ENCODE results near the gene RNPS1. TPM values are rescaled to one million over a fixed set of nuclear protein-coding genes. Genes with fewer than 3 reads are reported as not detected.

RNPS1 gene, protein sequence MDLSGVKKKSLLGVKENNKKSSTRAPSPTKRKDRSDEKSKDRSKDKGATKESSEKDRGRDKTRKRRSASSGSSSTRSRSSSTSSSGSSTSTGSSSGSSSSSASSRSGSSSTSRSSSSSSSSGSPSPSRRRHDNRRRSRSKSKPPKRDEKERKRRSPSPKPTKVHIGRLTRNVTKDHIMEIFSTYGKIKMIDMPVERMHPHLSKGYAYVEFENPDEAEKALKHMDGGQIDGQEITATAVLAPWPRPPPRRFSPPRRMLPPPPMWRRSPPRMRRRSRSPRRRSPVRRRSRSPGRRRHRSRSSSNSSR
- 130 and 133 TPM in 2 replicates for total RNA-seq (2014; rRNA removed; shearing (Covaris generic); ENCODE audit: low replicate concordance)

DNA sequence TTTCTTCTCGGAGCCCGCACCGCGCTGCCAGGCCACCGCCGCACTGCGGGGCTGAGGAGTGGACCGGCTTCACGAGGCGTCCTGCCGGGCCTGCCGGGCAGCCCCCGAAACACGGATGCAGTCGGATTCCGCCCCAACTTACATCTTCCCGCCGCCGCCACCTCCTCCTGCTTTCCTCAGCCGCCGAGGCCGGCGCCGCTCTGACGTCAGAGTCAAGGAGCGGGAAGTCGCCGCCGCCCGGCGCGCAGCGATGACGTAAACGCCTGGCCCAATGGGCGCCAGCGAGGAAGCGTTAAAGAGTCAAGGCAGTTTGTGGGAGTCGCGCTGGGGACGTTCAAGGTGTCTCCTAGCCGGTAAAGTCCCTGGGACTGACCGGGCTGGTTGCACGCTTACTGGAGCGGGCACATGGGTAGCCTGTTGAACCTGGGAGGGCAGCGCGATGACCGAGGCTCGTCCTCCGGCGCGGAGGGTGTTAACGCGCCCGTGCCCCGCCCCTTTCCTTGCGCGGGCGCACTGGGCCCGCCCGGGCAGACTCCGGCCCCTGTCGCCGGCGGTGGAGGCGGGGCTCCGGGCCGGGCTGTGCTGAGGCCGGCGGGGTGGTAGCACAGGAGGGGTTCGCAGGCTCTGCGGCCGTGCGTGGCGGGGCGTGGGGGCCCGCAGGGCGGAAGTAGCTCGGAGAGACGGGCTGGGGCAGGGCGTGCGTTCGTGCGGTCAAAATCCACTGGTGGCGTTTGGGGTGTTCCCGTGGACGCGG is at the start of gene RNPS1:
TSS of gene RNPS1 (minus strand) at position 214 of the 754 bp plus-strand sequence. CDS start 3,483 bp downstream, outside the sequence.
- Histone ChIP-seq H3K27me3 (no peaks in the 10 kb centered on the region), H3K36me3 (peaks cover 41% of the 10 kb centered on the region), H3K9me3 (no peaks in the 10 kb centered on the region), H3K4me3 (peak within 1 kb of the TSS; percentile 75)
- peak; percentile 95 for DNase-seq

DNA sequence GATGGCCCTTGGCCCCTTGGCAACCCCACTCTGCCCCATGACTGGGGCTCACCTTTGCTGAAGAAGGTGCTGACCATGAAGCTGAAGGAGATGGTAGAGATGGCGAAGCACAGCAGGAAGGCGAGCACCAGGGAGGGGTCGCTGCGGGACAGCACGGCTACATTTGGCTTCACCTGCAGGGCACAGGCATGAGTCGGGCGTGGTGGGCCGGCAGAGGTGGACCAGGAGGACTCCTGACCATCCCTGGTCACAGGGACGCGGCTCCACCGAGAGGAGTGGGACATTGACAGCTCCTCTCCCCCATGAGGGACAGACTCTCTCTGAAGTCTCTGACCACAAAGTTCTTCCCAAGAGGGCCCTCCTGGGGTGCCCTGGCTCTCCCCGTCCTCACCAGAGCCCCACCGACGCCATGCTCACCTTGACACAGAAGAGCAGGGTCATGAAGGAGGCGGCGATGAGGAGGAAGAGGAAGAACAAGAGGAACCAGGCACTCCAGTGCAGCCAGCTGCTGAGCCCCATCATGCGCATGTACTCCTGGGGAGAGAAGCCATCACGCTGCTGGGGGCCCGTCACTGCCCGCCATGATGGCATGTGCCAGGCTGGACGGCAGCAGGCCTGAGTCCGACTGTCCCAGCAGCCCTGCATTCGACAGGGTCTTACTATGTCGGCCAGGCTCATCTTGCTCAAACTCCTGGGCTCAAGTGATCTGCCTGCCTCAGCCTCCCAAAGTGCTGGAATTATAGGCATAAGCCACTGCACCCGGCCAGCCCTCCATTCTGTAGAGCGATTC is 49.5 kb upstream of the RNPS1 start:
- no peaks in the 10 kb centered on the region for H3K9me3 ChIP-seq
- DNase-seq: no peak
- no peak overlapping the region for H3K4me3 ChIP-seq
- H3K27me3 ChIP-seq: no peaks in the 10 kb centered on the region
- no peaks in the 10 kb centered on the region for H3K36me3 ChIP-seq

DNA sequence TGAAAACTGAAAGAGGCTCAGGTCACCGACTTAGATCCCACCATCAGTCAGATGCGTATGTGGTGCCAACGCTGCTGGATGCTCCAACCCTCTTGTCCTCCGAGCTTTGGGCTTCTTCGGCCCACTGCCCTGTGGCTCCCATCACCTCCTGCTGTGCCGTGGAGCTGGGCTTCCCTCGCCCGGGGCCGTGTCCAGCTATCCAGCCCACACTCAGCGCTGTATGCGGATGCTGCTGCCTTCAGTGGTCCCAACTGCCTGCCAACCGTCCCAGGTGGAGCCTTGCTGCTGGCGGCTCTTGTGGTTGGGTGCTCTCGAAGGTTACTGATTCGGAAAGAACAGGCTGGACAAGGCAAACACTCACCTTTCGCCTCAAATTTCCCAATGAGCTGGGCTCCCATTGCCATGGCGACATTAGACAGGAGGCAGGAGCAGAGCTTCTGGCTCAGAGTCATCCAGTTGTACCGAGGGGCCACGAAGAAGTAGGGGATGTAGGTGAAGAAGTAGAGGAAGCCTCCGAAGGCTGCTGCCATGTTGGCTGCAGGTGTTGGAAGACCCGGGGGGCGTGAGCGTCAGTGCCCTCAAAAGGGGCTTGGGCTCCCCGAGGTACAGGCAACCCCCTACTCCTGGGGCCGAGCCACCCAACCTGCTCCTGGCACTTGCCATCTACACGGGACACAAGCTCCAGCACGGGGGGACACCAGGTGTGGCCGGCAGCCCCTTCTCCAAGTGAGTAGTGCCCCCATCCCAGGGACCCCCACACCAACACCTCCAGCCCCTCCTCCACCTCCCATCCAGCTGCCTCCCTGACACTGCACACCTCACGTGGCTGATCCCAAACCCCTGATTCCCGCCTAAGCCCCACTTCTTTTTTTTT is 40.4 kb upstream of the RNPS1 start:
- no peaks in the 10 kb centered on the region for H3K36me3 ChIP-seq
- no peak for DNase-seq
- no peaks in the 10 kb centered on the region for H3K27me3 ChIP-seq
- H3K4me3 ChIP-seq: no peak overlapping the region
- no peaks in the 10 kb centered on the region for H3K9me3 ChIP-seq

DNA sequence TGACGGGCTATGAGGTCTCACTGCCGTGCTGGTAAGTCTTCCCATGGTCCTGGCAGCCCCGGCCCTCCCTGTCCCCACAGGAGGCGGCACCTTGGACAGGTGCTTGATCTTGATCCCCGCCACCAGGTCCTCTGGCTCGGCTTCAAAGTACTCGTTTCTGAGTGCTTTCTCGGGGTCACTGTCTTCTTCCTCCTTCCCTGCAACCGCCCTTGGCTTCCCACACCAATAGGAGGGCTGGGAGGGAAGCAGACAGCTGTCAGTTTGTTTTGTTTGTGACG is 31.9 kb upstream of the RNPS1 start:
- no peak for DNase-seq
- no peaks in the 10 kb centered on the region for H3K9me3 ChIP-seq
- H3K27me3 ChIP-seq: no peaks in the 10 kb centered on the region
- H3K4me3 ChIP-seq: no peak overlapping the region
- no peaks in the 10 kb centered on the region for H3K36me3 ChIP-seq

DNA sequence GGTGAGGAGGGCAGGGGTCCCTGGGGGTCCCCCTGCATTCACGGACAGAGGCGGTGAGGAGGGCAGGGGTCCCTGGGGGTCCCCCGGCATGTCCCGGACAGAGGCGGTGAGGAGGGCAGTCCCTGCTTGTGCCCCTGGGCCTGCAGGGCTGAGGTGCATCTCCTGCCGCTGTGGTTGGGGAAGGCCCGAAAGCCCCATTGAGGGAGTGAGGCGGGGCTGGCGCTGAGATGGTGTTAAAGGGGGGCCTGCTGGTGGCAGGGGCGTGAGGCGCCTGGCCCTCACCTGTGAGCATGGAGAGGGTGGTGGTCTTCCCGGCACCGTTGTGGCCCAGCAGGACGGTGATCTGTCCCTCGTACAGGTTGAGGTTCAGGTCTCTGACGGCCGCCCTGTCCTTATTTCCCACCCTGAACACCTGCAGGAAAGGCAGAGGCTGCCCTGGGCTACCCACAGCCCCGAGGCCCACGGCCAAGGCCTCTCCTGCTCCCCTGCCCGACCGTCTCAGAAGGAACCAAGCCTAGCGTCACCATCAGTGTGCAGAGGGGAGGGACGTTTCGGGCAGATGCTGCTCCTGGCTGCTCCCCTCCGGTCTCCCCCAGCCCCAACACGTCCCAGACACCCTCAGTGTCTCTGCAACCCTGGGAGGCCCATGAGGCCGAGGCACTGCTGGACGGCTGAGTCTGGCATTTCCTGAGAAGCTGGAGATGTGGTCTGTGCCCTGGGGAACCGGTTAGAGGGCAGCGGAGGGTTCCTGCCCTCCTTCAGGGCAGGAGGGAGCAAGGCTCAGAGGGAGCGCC is 31.4 kb upstream of the RNPS1 start:
- Histone ChIP-seq H3K27me3 (no peaks in the 10 kb centered on the region), H3K36me3 (no peaks in the 10 kb centered on the region), H3K4me3 (no peak overlapping the region), H3K9me3 (no peaks in the 10 kb centered on the region)
- no peak for DNase-seq

DNA sequence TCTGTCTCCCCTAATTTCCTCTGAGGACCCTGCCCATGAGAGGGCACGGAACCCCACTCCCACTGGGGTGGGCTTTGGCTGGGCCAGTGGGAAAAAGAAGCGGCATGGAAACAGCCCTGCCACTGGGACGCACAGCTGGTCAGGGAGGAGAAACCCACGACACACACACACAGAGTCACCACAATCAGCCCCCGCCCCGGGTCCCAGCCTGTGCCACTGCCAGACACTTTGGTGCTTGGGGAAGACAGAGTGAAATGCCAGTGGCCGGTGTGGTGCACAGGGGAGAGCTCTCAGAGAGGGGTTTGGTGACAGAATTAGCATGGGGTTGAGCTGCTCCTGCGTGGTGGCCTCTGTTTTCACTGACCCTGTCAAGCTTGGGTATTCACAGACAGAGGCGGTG is 30.7 kb upstream of the RNPS1 start:
- no peak for DNase-seq
- Histone ChIP-seq H3K9me3 (no peaks in the 10 kb centered on the region), H3K36me3 (no peaks in the 10 kb centered on the region), H3K27me3 (no peaks in the 10 kb centered on the region), H3K4me3 (no peak overlapping the region)

DNA sequence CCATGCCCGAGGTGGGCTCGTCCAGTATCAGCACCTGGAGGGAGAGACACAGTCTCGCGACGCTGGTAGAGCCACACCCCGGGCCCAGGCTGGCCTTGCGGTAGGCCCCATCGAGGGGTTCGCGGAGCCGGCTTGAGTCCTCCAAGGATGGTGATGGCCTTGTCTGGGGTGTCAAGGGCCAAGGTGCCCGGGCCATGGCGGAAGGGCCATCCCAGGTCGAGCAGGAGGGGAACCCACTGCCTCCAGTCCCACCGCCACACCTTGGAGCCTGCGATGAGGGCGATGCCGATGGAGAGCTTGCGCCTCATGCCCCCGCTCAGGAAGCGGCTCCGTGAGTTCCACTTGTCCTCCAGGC is 29.6 kb upstream of the RNPS1 start:
- Histone ChIP-seq H3K4me3 (no peak overlapping the region), H3K27me3 (no peaks in the 10 kb centered on the region), H3K9me3 (no peaks in the 10 kb centered on the region), H3K36me3 (no peaks in the 10 kb centered on the region)
- DNase-seq: no peak

DNA sequence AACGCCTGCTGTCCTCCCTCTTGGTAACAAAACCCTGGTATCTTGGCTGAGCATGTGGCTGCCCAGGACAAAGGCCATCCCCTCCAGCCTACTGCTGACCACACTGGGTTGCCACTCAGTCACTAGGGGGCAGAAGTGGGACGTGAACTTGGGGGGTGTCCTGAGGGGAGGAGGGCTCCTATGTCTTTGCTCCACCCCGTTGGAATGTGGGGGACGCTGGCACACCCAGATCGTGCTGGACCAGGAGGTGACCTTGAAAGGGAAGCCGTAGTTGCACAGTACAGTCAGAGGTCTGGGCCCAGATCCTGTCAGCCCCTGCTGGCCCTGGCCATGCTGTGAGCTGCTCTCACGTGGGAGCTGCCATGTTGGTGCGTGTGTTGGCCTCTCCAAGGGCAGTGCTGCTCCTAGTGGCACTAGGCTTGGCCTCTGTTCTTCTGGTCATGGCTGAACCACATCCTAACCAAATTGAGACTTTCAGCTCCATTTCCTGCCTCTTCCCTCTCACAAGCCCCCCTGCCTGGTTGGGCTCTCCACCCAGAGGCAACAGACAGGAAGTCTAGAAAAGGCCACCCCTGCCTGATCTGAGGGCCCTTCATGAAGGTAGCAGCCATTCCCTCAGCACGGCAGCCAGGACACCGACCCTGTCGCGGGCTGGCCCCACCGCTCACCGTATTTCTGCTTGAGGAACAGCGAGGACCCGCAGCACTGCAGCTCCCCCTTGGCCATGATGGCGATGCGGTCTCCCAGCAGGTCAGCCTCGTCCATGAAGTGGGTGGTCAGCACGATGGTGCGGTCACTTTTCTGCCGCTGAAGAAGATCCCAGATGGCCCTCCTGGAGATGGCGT is 29.0 kb upstream of the RNPS1 start:
- Histone ChIP-seq H3K4me3 (no peak overlapping the region), H3K36me3 (no peaks in the 10 kb centered on the region), H3K9me3 (no peaks in the 10 kb centered on the region), H3K27me3 (no peaks in the 10 kb centered on the region)
- peak; percentile 24 for DNase-seq

DNA sequence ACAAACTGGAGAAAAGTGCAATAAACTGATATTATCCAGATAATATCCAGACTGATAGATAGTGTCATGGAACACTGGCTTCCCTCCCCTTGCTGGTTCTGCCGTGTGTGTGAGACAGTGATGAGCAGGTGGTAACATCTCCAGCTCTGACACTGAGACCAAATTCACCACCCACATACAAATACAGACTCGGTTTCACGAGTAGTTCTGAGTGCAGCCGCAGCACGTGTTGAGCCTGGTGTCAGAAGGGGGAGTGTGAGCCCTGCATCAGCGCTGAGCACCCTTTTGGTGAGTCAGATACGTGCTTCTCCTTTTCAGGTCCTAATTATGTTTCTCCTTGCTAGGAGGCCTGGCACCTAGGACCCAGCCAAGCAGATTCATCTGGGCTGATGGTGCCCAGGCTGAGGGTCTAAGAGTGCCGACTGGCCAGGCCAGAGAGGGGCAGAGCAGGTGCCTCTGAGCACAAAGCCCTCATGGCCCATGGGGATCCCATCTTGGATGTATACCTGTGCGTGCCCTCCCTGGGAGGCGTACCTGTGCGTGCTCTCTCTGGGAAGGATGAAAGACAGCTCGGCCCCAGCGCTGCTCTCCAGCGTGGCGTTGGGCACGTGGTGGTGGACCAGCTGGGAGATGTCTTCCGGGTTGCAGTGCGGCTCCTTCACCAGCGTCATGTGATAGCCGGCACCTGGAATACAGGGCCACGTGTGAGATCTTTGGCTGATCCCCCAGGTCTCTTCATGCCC is 27.3 kb upstream of the RNPS1 start:
- Histone ChIP-seq H3K4me3 (no peak overlapping the region), H3K36me3 (no peaks in the 10 kb centered on the region)
- DNase-seq: no peak

DNA sequence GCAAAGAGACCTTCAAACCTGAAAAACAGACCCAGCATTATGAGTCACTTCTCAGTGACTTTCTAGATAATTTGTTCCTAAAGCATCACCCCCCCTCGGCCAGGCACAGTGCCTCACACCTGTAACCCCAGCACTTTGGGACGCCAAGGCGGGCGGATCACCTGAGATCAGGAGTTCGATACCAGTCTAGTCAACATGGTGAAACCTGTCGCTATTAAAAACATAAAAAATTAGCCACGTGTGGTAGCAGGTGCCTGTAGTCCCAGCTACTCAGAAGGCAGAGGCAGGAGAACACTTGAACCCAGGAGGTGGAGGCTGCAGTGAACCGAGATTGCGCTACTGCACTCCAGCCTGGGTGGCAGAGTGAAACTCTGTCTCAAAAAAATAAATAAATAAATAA is 24.3 kb upstream of the RNPS1 start:
- no peaks in the 10 kb centered on the region for H3K27me3 ChIP-seq
- no peaks in the 10 kb centered on the region for H3K9me3 ChIP-seq
- no peaks in the 10 kb centered on the region for H3K36me3 ChIP-seq
- H3K4me3 ChIP-seq: no peak overlapping the region
- no peak for DNase-seq

More for the DNA sequence above, 27.3 kb upstream of the RNPS1 start:
- H3K27me3 ChIP-seq: no peaks in the 10 kb centered on the region
- no peaks in the 10 kb centered on the region for H3K9me3 ChIP-seq

DNA sequence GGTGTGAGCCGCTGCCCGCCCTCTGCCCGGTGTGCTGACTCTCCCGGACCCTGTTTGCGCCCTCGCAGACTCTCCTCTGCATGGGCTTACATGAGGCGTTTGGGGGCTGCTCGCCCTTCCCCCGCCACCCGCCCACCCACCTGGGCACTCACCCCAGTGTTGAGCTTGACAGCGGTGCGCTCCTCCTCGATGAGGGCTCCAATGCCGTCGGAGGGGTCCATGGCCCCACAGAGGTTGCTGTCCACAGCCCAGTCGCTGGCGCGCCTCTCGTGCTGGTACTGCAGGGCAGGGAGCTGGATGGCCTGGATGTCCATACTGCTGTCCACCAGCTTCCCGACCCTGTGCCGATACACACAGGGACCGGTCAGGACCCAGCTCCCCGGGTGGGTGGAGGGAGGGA is 21.4 kb upstream of the RNPS1 start:
- Histone ChIP-seq H3K27me3 (no peaks in the 10 kb centered on the region), H3K9me3 (no peaks in the 10 kb centered on the region), H3K36me3 (no peaks in the 10 kb centered on the region), H3K4me3 (no peak overlapping the region)
- DNase-seq: no peak

DNA sequence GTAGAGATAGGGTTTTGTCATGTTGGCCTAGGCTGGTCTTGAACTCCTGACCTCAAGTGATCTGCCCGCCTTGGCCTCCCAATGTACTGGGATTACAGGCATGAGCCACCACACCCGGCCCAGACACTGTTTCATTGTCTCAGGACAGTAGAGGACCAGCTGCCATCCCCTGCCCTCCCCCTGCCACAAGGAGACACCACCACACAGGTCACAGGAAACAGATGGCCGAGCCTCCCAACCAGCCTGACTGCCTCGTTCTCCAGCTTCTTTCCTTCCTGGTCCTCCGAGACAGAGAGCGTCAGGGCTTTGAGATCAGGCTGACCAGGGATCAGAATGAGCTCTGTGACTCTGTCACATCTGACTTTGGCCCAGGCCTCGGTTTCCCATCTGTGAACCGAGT is 20.8 kb upstream of the RNPS1 start:
- H3K4me3 ChIP-seq: no peak overlapping the region
- no peaks in the 10 kb centered on the region for H3K36me3 ChIP-seq
- DNase-seq: no peak
- H3K9me3 ChIP-seq: no peaks in the 10 kb centered on the region
- no peaks in the 10 kb centered on the region for H3K27me3 ChIP-seq

DNA sequence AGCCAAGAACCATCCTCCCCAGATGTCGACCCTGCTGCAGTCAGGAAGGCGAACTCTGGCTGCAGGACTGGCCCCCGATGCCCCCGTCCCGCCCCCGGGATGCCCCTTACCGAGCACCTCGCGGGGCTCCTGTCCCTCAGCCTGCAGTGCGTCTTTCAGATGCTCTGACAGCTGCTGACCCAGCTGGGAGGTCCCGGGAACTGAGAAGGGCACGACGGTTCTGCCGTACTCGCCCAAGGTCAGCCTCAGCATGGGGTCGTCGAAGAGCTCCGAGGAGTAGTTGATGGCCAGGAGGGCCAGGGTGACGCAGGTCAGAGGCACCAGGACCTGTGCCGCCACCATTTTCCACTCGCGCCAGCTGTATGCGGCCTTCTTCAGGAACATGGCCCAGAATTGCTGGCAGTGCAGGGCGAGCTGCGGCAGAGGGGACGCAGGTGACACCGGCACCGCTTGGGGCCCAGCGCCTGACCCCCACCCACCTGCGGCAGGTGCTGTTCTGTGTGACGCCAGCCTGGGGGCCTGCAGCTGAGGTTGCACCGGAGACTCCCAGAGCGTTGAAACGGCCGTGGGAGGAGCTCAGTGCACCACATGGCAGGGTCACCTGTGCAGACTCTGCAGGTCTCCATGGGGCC is 20.1 kb upstream of the RNPS1 start:
- H3K9me3 ChIP-seq: no peaks in the 10 kb centered on the region
- H3K27me3 ChIP-seq: no peaks in the 10 kb centered on the region
- H3K4me3 ChIP-seq: no peak overlapping the region
- DNase-seq: no peak
- no peaks in the 10 kb centered on the region for H3K36me3 ChIP-seq

DNA sequence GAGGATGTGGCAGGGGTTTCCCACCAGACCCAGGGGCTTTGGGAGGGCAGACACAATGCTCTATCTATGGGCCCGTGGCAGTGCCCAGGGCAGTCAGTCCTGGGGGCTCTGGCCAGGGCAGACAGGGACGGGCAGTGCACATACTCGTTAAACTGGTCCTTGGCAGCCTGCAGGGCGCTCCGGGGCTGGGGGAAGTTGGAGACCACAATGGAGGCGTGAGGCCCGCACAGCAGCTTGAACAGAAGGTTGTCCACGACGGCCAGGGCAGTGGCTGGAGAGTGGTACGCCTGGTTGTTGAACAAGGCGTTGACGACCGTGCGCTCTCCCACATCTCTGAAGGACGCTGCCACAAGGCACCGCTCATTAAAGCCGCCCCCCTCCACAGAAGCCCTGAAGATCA is 18.6 kb upstream of the RNPS1 start:
- no peak for DNase-seq
- Histone ChIP-seq H3K4me3 (no peak overlapping the region), H3K36me3 (no peaks in the 10 kb centered on the region), H3K27me3 (no peaks in the 10 kb centered on the region), H3K9me3 (no peaks in the 10 kb centered on the region)
